NCI-H748 (cell line): Measurements from ENCODE around the gene COL15A1.

Source experiments
- DNase-seq: peaks from one replicate; lab custom pipeline; 2025; ENCODE audit not compliant: unreplicated experiment; lab: John Stamatoyannopoulos, UW

The COL15A1 gene

DNA sequence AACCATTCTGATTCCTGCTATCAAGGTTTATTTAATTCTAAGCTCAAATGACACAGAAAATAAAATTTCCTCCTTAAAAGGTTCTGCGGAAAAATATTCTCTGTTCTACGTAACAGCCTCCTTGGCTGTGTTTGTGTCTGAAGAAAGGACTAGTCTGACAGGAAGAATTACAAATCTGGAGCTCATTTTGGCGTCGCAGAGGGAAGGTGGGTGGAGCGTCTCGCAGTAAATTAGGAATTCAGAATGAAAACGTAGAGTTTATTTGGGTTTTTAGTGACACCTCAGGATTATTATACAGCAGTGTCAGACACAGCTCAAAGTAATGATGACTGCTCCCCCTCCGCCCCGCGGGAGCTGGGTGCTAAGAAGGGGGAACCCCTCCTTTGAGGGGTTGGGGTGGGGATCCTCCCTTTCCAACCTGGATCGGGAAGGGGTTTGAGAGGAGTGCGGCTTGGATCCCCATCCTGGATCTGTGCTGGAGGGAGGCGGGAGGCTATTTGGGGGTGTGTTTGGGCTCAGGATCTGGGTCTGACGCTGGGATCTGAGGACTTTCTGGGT, 160.3 kb downstream of the COL15A1 start:
- DNase-seq: no peak

DNA sequence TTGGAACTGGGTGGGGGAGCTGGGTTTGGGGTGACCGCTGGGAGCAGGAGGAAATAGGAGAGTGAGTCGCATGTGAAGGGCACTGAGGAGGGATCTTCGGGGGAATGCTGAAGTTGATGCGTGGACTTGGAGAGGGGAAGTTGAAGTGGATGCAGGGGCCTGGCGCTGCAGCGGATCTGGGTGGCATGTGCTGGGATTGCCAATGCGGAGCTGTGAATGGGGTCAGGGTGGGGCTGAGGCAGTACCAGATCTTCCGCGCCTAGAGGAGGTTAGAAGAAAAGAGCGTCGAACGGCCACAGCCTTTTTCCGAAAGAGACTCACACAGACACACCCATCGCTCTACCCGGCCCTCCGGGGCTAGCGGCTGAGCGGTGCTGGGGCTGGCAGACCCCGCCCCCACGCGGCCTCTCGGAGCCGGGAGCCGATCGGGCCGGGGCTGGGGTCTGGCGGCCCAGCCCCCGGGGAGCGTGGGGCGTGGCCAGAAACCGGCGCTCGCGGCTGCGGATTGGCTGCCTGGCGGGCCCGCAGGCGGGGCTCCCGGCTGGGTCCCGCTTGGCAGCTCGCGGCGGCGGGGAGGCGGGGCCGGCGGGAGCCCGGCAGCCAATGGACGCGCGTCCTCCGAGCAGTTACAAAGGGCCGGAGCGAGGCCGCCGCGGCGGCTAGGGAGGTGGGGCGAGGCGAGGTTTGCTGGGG, 160.9 kb downstream of the COL15A1 start, which contains the start of gene TGFBR1:
TGFBR1 (plus strand) TSS at position 655 of the 693 bp plus-strand sequence. CDS start 93 bp downstream, outside the sequence.
- DNase-seq: peak; percentile 96

DNA sequence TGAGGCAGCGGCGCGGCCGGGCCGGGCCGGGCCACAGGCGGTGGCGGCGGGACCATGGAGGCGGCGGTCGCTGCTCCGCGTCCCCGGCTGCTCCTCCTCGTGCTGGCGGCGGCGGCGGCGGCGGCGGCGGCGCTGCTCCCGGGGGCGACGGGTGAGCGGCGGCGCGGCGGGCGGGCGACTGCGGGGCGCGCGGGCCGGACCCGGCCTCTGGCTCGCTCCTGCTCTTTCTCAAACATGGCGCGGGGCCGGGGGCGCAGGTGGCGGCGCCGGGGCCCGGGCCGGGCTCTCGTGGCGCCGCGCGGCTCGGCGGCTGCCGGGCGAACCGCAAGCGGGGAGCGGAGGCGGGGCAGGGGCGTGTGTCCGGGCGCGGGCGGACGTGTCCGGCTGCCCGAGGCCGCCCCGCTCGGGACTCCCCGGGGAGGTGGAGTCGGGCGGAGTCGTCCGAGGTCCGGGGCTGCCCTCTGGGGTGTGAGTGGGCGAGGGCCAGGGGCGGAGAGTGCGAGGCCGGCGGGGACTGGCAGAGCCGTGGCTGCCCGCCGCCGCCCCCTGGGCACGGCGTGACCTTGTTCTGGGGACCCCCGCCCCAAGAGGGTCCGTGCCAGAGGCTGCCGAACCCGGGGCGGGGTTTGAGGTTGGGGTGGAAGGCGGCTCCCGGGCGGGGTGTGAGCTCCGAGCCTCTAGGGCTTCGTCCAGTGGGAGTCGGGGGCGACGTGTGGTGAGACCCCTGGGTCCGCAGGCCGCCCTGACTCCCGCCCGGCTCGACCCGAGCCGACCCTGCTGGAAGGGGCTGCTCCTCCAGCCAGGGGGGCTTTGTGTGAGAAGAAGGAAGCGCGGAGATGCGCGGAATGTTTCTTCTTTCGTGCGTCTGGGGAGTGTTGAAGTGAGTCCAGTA, 161.7 kb downstream of the COL15A1 start:
- DNase-seq: peak; percentile 70

DNA sequence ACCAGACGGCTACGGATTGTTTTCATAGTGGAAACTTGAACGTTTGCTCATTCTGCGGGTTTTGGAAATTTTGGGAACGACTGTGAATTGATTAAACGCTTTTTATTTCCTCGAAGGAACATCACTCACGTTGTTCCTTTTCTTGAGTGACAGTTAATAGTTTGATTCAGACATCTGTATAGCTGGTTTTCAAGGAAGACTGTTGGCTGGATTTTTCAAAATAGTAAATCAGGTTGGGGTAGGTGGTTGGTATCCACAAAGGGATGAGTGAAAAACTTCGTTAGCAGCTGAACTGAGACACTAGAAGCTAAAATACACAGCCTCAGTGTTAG, 162.3 kb downstream of the COL15A1 start:
- DNase-seq: no peak

DNA sequence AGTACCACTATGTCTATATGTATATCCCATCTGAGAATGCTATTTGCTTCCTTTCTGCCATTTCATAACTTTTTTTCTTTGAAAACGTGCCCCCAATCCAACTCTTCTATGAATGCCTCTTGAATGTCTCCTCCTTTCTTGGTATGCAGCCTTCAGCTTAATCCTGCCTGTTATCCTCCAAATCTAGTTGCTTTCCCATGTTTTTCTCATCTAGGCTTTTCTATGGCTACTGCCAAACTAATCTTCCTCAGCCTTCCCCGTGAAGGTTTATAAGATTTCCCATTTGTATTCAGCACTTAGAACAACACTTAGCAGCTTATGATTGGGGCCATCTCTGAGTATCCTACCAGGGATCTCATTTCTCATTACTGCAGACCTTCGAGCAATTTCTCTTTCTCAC, 163.7 kb downstream of the COL15A1 start:
- DNase-seq: no peak

DNA sequence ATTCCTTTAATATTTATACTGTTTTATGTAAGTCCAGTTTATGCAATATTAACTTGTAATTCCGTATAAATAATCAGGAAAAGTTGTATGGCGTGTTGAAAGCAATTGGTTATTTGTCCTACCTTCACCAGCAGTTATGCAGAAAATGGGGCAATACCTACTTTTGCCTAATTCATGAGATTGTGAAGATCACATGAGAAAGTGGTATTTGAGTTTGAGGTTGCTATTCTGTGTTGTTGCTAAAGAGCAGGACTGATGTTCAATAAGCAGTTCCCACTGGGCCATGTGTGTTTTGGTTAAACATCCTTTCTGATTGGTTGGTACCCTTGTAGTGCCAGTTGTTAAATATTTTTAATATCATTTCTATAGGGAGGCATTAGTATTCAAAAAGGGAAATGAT, 164.4 kb downstream of the COL15A1 start:
- DNase-seq: no peak

DNA sequence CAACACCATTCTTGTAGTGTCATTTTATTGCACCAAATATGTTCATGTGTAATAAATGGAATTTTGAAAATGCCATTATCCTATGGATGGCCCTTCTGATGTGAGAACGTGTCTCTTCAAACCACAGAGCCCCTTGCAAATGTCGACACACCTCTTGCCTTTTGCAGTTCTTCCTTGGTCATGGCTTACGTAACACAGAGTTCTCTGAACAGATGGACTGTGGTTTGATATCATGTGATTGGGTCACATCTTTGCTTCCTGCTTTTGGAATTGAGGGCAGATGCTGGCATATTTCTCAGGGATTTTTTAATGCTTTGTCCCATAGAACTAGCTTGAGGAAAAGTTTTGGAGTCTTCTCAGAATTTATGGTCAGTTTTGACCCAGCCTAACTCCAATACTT, 165.8 kb downstream of the COL15A1 start:
- no peak for DNase-seq

DNA sequence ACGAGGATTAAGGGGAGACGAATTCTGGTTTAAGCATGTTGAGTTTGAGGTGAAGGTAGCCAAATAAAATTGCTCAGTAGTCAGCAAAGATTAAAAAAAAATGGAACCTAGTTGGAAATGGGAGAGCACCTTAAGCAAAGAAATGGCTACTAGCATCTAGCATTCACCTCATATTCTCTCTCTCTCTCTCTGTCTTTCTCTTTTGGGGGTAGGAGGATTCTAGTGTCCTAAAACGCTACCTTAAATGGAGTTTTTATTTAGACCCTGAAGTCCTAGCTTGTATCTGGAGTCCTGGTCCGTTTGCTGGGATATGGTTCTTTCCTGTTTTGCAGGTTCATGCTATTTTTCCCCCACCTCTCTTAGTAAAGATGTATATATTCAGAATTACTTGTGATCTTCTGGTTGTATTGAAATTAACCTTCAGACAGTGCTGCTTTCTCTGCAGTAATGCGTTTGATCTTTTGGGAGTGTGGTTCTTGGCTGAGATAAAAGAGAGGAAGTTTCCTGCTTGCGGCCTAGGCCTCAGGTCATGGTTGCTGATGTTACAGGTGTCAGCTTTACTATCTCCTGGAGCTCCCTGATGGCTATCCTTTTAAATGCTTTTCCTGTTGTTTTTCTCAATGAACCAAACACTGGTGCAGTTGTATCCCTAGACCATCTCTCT, 169.2 kb downstream of the COL15A1 start:
- DNase-seq: no peak

DNA sequence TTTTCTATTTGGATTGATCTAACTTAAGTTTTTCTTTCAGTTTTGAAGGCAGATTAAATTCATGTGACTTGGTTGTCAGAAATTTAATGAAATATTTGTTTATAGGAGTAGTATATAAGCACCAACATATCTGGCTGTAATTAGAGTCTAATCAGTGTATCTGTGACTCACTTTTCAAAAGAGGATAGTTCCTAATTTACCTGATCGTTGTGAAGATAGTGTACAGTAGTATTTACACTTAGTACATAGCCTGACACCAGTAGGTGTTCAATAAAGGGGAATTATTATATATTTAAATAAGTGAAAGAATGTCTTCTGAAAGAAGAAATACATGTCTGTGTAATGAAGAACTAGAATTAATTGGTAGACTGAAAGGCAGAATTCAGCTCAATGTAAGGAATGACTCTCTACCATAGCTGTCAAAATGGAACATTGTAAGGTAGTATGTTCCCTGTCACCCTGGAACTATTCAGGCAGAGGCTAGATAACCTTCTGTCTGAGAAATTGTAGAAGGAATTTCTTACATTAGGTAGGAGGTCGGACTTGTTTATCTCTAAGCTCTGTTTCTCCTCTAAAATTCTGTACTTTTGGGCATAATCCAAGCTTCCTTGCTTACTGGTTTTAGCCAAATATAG, 169.8 kb downstream of the COL15A1 start:
- no peak for DNase-seq

DNA sequence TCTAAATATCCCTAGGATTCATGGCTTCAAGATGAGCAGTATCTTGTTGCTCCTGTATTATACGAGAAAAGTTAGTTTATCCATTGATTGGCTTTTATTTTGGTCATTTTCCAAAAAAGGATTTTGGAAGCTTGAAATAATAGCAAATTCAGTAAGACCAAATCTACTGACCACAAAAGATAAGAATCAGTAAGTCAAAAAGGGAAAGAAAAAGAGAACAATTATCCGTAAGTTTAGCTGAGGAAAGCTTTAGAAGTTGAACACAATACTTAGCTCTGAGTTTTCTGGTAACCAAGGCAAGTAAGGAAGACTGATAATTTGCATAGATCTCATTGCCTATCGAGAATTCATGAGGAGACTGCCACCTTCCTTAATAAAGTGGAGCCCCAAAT, 170.3 kb downstream of the COL15A1 start:
- DNase-seq: no peak

DNA sequence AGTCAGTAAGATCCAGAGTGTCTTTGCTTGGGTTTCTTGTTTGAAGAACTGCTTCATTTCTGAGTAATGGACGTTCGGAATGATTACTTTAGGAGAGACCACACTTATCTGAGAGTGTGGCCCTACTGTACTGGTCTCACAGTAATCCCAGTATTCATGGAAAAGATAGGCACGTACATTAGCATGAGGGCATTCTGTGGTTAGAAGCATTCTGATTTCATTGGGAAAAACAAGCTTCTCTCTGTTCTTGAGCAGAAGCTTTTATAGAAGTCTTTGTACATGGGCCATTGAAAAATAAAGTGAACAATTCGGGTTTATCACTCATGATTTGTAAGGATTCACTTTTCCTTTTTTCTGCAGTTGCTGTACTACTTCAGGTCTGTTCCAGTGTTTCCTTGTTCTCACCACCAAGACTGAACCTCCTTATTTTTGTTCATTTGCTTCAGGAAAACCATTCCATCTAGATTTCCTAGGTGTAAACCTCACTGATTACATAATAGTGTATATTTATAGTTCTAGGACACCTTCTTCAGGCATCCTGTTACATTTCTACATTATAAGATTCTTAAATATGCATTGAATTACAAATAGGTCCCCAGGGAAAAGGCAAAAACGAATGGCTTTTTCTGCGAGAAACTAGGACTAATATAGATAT, 171.3 kb downstream of the COL15A1 start:
- DNase-seq: no peak

DNA sequence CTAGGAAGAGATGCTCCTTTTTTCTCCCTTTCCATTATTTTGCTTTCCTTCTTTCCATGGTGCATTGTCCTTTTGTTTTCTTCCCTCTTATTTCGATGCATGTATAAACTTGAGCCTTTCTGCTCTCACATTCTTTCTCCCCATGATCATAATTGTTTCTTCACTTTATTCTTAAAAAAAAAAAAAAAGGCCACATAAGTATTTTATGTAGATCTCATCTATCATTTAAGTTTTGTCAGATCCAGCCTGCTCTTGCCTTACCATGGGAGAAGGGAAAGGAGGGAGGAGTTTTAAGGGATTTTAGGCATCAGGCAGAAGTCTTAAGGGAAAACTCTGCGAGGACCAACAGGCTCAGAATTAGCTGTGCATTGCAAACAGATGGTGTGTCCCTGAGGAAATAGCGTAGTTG, 172.3 kb downstream of the COL15A1 start:
- DNase-seq: no peak

DNA sequence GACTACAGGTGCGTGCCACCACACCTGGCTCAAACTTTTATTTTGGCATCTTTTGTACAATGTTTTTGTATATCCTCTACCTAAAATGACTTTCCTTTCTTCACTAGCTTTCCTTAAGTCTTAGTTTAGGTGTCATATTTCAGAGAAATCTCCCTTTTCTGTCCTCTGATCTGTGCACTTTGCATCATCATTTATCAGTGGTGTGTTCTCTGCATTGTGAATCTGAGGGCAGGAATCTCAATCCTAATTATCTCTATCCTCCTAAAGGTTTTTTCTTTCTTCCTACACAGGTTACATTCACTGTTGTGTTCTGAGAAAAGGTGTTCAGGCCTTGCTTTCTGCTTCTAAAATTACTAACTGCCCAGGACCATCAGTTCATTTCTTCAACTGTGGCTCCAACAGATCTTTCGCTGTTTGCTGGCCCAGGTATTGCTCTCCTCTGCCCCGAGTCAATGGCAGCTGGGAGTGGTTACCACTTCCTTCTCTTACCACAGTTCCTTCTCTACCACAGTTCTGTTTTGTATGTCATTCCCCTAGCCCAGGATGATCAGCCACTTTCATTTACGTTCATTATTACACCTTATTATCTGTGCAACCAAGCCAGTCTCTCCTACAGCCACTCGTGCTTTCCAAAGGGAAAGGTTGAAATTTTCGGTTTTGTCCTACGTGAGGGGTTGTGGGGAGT, 175.2 kb downstream of the COL15A1 start:
- DNase-seq: no peak

DNA sequence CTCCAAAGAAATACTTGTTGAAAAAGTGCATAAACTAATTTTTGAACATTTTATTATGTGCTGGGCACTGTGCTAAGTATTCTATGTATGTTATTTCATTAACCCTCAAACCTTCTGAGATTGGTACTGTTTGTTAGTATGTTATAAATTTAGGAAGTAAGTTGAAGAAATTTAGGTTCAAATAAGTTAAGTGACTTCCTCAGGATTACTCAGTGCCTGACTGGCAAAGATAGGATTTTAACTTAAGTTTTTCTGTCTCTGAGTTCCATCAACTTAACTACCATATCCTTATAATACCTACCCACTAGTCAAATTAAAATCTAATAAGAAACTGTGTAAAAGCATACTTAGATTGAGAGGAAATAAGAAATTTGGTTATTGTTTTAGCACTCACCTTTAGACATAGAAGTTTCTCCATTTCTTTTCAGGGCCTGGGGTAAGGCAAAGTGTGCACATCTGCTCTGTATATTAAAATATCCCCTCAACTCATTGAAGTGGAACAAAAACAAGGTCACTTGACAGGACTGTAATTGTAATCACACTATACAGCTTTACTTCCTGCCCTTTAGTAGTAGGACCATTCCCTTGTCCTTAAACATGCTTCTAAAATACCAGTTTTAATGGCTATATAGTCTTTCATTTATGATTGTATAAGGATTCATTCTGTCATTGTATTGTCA, 176.4 kb downstream of the COL15A1 start:
- DNase-seq: no peak
